ENCODE measurements around the gene TAC3.
A peak's percentile ranks its signal among the peaks of the same experiment; 100 is the strongest.

TAC3 gene

GRCh38 chr12:57005980-57006808, 10.1 kb downstream of the TAC3 start, which contains the start of gene ZBTB39:
Gene ZBTB39 (minus strand): TSS chr12:57006546. CDS start chr12:57004917, 1,629 bp downstream.
- peak; percentile 46 to 54 for DNase-seq (ENCODE audit: low read depth in 2 of 2)

GRCh38 chr12:57004651-57005050, 11.7 kb downstream of the TAC3 start:
- no peak for DNase-seq (ENCODE audit: low read depth in 2 of 2)

GRCh38 chr12:57003395-57003794, 12.9 kb downstream of the TAC3 start:
- DNase-seq (ENCODE audit: low read depth in 2 of 2), result no peak

- DNase-seq (ENCODE audit: low read depth in 2 of 2), result peak; percentile 70 to 76
These were observed 14.9 kb downstream of the TAC3 start for GRCh38 chr12:57001448-57001906.

- no peak for DNase-seq (ENCODE audit: low read depth in 2 of 2)
These were observed 15.9 kb downstream of the TAC3 start for GRCh38 chr12:57000393-57000792.

GRCh38 chr12:56999456-56999855, 16.9 kb downstream of the TAC3 start:
- no peak for DNase-seq (ENCODE audit: low read depth in 2 of 2)

GRCh38 chr12:56998981-56999380, 17.3 kb downstream of the TAC3 start:
- DNase-seq (ENCODE audit: low read depth in 2 of 2), result peak; percentile 47 to 49

- no peak for DNase-seq (ENCODE audit: low read depth in 2 of 2)
These were observed 18.0 kb downstream of the TAC3 start for GRCh38 chr12:56998316-56998715.

GRCh38 chr12:56996793-56997545, 19.4 kb downstream of the TAC3 start:
- DNase-seq (ENCODE audit: low read depth in 2 of 2), result no peak

- DNase-seq (ENCODE audit: low read depth in 2 of 2), result no peak
These were observed 20.3 kb downstream of the TAC3 start for GRCh38 chr12:56995930-56996496.

- no peak for DNase-seq (ENCODE audit: low read depth in 2 of 2)
These were observed 21.0 kb downstream of the TAC3 start for GRCh38 chr12:56995201-56995929.

- no peak for DNase-seq (ENCODE audit: low read depth in 2 of 2)
These were observed 22.0 kb downstream of the TAC3 start for GRCh38 chr12:56994231-56994746.

GRCh38 chr12:56993346-56993745, 23.0 kb downstream of the TAC3 start:
- DNase-seq (ENCODE audit: low read depth in 2 of 2), result no peak

- no peak for DNase-seq (ENCODE audit: low read depth in 2 of 2)
These were observed 24.7 kb downstream of the TAC3 start for GRCh38 chr12:56991319-56992246.

GRCh38 chr12:56990648-56991318, 25.5 kb downstream of the TAC3 start:
- no peak for DNase-seq (ENCODE audit: low read depth in 2 of 2)

- DNase-seq (ENCODE audit: low read depth in 2 of 2), result no peak
These were observed 26.3 kb downstream of the TAC3 start for GRCh38 chr12:56989861-56990610.

GRCh38 chr12:56988207-56988739, 28.1 kb downstream of the TAC3 start:
- no peak for DNase-seq (ENCODE audit: low read depth in 2 of 2)

- peak; percentile 70 to 74 for DNase-seq (ENCODE audit: low read depth in 2 of 2)
These were observed 28.7 kb downstream of the TAC3 start for GRCh38 chr12:56987551-56988053.

GRCh38 chr12:56987011-56987410, 29.3 kb downstream of the TAC3 start:
- DNase-seq (ENCODE audit: low read depth in 2 of 2), result no peak

Data from stimulated activated CD4-positive, alpha-beta T cell treated with anti-CD3 and anti-CD28 coated beads, Interleukin-4, amount 100 ng/mL, for 48 hours (primary cell).